NCI-H1930 (cell line): ENCODE results near the gene SYTL1.

ENCODE experiments used
- DNase-seq, 2 experiments: peaks; one replicate each; lab custom pipeline; 2025; lab: John Stamatoyannopoulos, UW

The SYTL1 gene, protein sequence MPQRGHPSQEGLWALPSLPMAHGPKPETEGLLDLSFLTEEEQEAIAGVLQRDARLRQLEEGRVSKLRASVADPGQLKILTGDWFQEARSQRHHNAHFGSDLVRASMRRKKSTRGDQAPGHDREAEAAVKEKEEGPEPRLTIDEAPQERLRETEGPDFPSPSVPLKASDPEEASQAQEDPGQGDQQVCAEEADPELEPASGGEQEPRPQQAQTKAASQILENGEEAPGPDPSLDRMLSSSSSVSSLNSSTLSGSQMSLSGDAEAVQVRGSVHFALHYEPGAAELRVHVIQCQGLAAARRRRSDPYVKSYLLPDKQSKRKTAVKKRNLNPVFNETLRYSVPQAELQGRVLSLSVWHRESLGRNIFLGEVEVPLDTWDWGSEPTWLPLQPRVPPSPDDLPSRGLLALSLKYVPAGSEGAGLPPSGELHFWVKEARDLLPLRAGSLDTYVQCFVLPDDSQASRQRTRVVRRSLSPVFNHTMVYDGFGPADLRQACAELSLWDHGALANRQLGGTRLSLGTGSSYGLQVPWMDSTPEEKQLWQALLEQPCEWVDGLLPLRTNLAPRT

DNA sequence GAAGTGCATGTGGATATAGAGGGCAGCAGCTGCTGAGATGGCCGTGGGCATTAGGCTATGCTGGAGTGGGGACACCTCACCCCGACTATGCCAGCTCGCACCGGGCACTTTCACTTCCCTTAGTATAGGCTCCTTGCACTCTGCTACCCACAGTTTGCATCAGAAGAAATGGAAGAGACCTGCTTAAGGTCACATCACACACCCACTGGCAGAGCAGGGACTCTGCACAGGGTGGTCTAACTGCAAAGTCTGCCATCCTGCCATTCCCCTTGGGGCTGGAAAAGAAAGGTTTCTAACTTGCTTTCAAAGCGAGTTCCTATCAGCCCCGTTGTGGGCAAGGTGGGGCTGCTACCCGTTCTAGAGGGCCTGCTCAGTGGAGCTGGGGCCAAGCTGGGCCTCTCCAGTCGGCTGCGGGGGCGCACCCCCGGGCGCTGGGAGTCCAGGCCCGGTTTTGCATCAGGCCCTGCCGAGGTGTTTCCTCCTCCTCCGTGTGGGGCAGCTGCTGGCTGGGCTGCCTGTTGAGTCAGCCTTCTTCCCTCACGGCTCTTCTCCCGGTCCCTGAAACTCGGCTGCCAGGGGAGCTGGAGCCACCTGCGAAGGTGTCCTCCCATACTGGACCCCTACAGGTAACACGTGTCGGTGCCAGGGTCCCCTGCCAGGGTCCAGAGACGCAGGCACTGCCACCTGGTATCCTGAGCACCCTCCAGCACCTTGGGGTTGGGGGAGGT lies at the start of gene SYTL1:
Gene SYTL1 (plus strand): TSS at position 498 of the 728 bp plus-strand sequence. CDS start 3,313 bp downstream, outside the sequence.
- DNase-seq = no peak

DNA sequence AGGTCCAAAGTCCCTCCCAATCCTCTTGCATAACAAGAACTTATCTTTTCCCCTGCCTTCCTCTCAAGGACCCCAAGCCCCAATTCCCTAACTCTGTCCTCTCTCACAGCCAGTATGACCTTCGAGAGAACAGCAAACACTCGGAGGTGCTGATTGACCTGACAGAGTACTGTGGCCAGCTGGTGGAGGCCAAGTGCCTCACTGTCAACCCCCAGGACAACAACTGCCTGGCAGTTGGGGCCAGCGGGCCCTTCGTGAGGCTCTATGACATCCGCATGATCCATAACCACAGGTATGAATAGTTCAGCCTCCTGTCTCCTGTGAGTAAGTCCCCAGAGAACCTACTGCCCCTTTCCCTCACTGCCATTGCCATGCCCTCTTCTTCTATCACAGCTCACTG lies 49.7 kb upstream of the SYTL1 start:
- DNase-seq = no peak

DNA sequence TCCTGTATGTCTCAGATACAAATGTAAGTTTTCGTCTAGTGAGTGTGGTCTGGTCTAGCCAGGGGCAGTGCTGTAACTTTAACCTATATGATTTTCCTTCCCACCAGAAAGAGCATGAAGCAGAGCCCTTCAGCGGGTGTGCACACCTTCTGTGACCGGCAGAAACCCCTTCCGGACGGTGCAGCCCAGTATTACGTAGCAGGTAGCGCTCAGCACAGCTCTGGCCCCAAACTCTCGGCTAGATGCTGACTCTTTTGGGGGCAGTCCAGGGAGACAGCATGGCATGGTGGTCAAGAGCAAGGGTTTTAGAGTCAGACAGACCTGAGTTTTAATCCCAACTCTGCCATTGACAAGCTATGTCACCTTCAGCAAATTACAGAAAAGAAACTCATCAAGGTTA lies 47.9 kb upstream of the SYTL1 start:
- DNase-seq = no peak

DNA sequence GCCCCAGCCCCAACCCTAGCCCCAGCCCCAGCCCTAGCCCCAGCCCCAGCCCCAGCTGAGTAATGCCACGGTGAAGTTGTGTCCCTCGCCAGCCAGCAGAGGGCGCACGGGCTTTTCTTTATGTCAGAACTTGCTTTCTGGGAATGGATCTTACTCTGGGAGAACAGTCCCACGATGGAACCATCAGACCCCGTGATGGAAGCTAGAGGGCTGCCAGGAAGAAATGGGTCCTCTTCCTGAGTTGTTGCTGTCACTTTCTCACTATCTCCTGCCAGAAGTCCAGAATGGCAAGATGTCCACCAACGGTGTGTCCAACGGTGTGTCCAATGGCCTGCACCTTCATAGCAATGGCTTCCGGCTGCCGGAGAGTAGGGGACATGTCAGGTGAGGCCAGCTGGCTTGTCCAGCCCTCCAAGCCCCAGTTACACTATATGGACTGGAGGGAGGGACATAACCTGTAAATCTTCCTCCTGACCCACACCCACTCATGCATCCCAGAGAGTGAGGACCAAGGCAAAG lies 45.0 kb upstream of the SYTL1 start:
- peak in 1 of 2 experiments; percentile 49 for DNase-seq

DNA sequence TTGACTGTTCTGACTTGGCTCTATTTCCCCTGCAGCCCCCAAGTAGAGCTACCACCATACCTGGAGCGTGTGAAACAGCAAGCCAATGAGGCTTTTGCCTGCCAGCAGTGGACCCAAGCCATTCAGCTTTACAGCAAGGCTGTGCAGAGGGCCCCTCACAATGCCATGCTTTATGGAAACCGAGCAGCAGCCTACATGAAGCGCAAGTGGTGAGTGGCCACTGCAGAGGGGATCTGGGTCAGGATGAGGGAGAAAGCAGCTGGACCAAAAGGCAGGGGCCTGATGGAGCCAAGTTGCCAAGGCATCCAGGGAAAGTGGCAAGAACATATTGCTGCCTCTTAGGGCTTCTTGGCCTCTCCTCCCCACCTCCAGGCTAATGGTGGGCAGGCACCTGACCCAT lies 43.9 kb upstream of the SYTL1 start:
- no peak for DNase-seq

DNA sequence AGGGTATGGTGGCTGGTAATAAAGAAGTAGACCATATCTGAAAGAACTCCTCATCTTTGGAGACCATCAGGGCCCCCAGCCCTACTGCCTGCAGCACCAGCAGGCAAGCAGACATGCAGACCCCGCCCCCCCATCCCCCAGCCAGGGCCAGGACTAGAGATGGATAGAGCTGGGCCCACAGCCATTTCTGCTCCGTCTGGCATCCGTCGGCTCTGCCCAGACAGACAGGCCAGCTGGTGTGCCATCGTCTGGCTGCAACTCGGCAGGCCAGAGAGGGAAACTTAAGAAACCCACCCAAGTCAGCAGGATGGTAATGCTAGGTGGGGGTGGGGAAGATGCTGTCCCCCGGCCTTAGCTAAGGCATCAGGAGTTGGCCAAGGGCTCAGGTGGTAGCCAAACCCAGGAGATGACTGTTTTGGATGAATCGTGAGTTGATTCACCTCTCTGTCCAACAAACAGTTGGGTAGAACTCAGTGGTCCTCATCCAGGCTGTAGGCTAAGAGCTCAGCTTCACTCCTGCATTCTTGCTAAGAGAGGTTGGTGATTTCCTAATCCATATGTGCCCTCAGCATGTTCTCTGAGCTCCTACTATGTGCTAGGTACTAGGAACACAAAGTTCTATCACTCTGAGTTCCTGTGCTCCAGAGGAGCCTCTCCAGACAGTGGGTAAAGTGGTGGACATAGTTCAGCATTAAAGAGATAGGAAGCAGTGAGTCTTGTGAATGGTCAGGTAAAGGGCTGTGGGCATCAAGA lies 43.0 kb upstream of the SYTL1 start:
- DNase-seq = no peak

DNA sequence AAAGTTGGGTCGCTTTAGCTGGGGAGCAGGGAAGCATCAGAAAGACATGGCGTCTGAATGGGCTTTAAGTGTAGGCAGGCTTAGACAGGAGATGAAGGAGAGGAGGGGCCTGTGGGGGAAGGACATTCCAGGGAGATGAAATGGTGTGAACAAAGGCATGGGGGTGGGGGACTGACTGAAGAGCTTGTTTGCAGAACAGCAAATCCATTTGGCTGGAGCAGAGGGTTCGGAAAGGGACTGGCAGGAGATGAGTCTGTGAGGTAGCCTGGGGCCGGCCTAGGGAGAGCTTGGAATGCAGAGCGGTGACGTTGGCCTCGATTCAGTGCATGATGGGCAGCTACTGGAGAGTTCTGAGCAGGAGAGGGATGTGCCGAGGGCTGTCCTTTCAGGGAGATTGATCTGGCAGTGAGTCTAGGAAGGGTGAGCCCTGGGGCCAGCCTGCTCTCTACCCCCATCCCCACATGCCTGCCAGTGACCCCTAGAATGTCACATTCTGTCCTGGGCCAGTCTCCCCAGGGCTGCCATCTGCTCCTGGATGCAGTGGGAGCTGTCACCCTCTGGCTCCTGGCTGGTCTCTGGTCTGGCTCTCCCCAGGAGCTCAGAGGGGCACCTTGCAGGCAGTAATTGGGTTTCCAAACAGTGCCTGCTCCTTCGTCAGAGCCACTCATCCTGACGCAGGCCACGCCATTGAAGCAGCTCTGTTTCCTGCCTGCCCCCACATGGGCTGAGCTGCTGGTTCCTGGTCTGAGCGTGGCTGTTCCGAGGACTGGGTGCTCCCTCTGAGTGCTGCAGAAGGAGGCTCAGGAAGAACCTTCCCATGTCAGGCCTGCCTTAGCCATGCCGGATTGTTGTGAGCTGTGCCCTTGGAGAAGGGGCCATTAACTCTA lies 42.2 kb upstream of the SYTL1 start:
- no peak for DNase-seq

DNA sequence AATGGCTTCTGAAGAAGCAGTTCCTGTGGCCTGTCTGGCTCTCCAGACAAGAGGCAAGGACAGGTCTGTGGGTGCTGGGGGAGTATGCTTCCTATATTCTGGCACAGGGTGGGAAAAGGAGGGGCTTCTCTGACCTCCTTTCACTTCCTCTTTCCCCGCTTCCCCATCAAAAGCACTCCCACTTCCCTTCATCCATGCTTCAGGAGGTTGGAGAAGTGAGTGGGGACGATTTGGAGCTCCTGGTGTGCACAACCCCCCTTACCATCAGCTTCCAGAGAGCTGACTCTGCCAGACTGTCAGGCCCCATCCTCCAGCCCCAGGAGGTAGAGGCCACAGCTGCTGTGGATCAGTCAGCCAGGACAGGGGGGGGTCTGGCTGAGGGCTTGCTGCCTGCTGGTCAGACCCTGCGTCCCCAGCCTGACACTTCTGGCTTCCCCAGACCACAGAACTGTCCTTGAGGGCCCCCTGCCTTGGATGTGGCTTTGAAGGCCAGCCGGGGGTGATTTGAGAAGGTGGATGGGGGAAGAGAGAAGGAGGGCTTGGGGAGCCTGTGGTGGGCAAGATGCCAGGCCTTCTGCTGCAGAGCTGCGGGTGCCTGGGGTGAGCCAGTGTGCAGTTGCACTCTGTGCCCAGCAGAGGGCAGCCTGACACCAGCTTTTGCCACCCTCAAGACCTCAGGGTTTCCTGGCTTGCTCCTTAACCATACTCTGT lies 41.3 kb upstream of the SYTL1 start:
- DNase-seq = peak; percentile 23 to 56

DNA sequence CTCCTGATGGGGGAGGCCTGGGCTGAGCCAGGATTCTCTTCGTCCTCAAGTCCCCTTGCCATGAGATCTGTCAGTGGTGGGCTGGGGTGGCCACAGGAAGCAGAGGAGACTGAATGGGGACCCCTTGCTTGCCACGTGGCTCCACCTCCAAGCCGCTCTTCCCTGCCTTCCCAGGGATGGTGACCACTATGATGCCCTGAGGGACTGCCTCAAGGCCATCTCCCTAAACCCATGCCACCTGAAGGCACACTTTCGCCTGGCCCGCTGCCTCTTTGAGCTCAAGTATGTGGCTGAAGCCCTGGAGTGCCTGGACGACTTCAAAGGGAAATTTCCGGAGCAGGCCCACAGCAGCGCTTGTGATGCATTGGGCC lies 40.8 kb upstream of the SYTL1 start:
- no peak for DNase-seq

DNA sequence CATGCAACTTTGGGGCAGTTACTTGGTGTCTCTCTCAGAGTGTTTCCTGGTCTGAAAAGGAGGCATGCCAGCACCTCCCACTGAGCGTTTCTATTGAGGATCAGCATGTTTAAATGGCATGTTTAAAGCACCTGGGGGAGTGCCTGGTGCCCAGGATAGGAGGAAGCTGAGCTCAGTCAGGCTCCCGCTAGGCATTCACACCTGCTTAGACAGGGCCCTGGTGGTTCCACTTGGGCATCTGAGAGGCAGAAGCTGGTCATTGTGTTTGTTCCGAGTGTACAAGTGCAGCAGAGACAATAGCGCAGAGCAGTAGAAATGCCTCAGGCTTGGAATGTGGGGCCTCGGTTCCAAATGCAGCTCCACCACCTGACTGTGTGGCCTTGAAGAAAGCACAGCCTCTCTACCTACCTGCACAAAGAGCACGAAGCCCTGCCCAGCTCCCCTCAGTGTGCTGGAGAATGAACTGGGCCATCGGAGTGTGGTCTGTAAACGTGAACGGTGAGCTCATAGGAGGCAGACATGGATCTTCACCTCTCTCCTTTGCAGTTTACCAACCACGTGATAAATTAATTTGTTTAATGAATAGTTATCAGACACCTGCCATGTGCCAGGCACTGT lies 40.1 kb upstream of the SYTL1 start:
- DNase-seq = no peak

DNA sequence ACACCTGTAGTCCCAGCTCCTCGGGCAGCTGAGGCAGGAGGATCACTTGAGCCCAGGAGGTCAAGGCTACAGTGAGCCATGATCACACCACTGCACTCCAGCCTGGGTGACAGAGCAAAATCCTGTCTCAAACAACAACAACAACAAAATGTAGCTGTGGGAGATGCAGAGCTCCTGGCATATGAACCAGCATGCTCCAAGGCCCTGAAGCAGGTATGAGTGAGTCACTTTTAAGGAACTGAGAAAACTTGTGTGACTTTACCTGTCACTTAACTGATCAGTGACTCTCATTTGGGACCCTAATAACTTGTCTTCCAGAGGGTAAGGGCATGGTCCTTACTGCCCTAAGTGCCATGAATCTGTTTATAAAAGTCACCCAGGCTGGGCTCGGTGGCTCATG lies 39.2 kb upstream of the SYTL1 start:
- no peak for DNase-seq

DNA sequence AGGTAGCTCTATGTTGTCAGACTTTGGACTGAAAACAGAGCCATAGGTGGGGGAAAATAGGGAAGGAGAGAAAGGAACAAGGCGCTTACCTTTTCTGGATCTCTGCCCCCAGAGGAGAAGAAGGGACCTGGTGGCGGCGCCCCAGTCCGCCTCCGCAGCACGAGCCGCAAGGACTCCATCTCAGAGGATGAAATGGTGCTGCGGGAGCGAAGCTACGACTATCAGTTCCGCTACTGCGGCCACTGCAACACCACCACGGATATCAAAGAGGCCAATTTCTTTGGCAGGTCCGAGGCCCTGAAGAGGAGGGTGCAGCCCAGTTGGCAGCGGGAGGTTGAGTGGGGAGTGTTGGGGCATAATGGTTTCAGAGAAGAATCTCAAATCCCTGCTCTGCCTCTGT lies 38.3 kb upstream of the SYTL1 start:
- DNase-seq = no peak

DNA sequence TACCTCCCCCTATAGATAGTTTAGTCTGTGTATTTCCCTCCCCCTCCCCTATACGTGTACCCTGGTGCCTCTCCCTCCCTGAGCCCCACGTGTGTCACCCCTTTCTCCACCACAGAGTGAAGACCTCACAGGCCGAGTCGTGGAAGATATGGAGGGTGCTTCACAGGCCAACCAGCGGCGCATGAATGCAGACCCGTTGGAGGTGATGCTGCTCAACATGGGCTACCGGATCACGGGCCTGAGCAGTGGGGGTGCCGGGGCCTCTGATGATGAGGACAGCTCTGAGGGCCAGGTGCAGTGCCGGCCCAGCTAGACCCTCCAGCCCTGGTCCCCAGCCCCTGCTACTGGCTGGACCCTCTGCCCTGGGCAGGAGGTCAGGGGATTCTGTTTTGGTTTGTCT lies 35.8 kb upstream of the SYTL1 start:
- DNase-seq = no peak

DNA sequence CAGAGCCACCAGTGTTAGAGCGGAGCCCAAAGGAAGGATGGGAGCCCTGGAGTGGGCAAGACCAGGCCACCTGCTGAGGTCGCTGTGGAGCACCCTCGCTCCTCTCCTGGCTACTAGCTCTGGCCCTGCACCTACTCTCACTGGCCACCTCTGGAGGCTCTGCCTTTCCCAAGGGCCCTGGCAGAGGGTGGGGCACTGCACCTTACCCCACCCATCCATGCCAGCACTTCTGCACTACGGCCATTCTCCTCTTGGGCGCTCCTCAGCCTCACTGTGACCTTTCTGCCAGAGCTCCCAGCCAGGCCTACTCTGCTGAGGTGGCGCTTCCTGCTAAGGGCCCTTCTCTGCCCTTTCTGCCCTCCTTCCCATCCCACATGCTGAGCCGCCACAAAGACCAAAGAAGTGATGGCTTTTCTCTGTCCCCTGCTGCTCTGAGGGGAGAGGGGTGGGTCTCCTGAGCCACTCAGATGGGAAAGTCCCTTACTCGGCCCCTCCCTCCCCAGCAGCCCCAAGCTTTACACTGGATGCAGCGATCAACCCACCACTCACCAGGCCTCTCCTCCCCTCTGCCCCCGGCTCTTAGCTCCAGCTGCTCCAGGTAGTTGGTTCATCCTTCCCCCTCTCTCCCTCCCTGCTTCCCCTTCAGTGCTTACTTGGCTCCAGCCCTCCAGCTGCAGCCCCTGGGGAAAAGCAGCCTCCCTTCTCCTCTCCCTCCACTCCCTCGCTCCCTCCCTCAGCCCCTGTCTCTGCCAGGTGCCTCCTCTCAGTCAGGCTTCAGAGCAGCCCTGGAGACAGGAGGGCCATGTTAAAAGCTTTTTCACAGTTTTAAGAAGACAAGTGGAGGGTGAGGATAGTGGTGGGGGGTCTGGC lies 34.7 kb upstream of the SYTL1 start:
- no peak for DNase-seq

DNA sequence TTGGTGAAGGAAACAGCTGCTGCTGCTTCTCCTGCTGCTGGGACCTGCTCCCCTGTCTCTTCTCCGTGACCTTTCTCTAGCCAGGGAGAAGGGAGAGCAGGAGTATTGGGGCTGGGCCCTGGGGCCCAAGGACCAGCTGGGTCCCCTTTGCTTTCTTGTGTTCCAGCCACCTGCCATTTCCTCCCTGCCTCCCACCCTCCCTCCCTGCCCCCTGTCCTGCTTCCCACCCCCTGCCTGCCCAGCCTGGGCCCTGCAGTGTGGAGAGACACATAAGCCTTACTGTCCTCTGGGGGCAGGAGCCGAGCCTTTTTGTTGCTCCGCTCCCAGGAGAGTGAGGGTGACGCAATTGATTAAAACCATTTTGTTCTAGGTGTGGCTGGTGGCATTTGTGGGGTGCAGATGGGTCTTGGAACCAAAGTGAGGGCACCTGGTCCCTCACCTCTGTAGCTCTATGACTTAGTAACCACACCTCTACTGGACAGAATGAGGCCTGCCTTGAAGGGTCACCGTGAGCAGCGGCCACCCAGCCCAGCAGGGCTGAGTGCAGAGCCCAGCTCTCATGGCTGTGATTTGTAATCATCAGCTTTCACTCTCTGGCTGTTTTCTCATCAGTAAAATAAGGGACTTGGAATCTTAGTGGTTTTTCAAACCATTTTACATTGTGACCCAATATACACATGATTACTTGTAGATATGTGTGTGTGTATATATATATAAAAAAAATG lies 33.8 kb upstream of the SYTL1 start:
- no peak for DNase-seq

DNA sequence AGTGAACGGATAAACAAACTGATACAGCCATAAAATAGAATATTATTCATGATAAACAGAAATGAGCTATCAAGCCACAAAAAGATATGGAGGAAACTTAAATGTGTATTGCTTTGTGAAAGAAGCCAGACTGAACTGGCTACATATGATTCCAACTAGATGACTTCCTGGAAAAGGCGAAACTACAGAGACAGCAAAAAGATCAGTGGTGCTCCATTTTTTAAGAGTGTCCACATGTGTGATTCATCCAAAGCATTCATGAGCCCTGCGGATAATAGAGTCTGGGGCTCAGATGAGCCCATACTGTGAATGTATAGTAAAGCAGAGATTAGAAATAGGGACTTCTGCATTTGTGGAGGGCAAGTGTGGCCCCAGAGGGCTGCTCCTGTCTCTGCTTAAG lies 27.7 kb upstream of the SYTL1 start:
- DNase-seq = no peak

DNA sequence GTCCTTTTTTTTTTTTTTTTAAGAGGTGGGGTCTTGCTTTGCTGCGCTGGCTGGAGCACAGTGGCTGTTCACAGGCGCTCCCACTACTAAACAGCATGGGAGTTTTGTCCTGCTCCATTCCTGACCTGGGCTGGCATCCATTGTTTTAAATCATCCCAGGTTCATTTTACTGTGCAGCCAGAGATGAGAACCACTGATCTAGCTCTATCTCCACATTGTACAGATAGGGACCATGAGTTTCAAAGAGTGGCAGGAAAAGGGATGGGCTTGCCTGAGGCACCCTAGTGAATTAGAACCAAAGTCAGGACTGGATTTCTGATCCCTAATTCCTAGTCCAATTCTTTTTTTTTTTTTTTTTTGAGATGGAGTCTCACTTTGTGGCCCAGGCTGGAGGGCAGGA lies 27.1 kb upstream of the SYTL1 start:
- no peak for DNase-seq

DNA sequence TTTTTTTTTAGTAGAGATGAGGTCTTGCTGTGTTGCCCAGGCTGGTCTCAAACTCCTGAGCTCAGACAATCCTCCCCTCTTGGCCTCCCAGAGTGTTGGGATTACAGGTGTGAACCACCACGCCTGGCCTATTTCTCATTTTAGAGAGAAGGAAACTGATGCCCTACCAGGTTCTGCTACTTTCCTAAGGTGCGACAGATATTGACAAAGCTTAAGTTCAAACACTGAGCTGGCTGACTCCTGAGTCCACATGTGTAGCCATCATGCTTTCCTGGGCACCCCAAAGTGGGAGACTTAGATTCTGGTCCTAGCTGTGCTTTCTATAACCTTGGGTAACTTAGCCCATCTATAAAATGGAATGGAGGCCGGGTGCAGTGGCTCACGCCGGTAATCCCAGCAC lies 25.0 kb upstream of the SYTL1 start:
- DNase-seq = no peak
